GM21390 (cell line): ENCODE measurements around the gene LYSMD3.

Source experiments
- ATAC-seq: cut with Tn5 transposase; IDR thresholded peaks from one replicate; pipeline ENCODE4 v1.9.1; 2021; ENCODE audit not compliant: unreplicated experiment

LYSMD3 gene

GRCh38 chr5:90548069-90548593, 18.7 kb upstream of the LYSMD3 start:
- no peak for ATAC-seq

DNA sequence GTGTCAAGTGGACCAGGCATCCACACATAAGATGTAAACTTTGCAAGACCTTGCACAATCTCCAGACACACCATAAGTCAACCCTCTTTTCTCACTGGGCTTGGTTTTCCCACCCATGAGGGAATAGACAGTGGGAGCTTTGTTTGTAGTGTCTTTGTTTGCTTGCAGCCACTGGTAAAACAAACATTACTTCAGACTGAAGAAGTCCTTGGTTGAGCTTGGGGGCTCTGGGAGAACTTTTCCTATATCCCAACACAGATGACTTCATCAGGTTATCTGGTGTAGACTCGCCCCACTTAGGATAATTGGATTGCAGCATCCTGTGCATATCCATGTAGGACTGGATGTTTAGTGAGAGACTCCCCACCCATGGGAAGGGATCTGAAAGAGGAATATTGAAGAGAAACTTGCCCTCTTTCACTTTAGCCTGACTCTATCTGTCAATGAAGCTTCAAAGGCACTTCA, 17.7 kb upstream of the LYSMD3 start:
- no peak for ATAC-seq

DNA sequence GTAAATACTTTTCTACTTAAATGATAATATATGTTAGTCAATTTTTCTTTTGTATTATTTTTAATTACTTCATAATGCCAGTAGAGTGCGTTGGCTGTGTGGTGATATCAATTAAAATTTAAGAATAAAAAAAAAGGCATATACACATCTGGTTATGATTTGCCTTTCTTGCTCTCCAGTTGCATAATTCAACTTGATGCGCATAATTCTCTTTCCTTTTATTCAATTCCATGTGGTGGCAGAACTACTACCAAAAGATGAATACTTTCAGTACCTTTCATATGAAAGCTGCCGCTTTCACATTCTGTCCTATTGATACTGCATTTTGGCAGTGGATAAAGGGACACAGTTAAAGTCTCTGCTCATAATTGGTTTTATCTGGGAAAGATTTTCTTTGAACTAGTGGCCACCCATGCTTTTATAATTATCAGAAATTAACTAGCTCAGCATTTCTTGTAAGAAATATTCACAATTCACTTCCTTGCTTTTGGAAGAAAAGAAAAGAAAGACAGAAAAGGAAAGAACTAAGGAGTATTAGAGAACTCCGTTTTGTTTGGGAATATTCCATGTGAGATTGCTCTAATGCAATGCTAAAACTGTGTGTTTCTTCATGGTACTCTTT, 16.9 kb upstream of the LYSMD3 start:
- ATAC-seq, result no peak

DNA sequence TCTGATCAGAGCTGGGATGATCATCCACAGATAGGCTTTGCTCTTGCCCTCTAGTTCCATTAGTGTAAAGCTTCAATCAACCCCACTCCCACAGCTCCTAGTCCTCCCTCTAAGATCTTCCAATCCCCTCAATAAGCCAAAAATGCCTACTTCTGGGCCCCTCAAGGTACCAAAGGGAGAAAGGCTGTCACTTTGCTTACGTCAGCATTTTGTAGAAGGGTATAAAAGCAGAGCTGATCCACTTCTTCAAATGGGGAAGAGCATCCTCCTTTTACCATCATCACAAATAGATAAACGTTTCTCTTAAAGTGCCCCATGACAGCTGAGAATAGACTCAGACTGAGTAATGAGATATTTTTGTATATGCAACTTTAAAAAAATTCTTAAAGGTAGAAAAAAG, 16.1 kb upstream of the LYSMD3 start:
- no peak for ATAC-seq

DNA sequence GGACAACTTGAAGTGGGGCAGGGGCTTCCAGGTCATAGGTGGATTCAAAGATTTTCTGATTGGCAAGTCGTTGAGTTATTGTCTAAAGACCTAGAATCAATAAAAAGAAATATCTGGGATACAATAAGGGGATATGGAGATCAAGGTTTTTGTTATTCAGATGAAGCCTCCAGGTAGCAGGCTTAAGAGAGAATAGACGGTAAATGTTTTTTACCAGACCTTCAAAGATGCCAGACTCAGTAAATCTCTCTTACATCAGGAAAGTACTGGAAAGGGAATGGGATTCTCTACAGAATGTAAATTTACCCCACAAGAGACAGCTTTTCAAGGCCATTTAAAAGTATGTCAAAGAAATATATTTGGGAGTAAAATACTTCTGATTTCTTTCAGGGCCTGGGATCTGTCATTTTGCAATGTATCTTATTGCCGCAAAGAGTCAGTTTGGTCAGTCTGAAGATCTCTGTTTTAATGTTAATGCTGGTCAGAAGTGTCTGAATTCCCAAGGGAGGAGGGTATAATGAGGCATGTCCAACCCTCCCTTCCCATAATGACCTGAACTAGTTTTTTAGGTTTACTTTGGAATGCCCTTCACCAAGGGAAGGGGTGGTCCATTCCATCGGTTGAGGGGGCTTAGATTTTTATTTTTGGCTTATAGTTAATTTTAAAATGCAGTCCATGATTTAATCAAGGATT, 13.6 kb upstream of the LYSMD3 start:
- ATAC-seq, result no peak

DNA sequence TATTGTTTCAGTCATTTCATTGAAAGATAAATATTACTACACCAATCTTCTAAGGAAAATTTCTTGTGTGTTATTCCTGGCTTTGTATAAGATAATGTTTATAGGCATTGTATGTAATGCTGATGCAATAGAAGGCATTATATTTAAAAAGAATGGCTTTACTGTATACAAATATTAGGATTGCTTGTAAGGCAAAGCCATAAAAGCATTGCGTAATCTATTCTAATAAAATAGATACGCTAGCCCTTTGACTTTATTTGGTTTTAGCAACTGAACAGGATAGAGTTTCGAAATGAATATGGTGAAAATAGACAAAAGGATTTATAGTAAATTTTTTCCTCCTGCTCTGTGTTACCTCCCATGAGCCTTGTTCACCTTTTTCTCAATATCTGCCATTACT, 5.5 kb upstream of the LYSMD3 start:
- ATAC-seq, result no peak

DNA sequence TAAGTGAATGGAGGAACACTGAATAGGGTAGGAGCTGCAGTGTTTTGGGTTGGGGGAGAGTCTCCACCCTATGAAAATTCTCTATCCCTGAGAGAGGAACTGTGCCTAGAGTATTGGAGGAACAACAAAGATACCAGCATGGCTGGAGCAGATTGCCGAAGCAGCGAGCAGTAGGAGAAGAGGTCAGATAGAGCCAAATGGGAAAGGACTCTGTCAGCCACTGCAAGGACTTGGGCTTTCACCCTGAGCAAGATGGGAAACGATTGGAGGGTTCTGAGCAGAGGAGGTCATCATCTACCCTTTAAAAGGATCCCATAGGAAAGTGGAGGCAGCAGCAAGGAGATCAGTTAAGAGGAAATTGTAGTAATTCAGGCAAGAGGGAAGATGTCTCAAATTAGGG, 4.4 kb upstream of the LYSMD3 start:
- ATAC-seq, result no peak

GRCh38 chr5:90530736-90531487, 1.5 kb upstream of the LYSMD3 start:
- ATAC-seq, result no peak

DNA sequence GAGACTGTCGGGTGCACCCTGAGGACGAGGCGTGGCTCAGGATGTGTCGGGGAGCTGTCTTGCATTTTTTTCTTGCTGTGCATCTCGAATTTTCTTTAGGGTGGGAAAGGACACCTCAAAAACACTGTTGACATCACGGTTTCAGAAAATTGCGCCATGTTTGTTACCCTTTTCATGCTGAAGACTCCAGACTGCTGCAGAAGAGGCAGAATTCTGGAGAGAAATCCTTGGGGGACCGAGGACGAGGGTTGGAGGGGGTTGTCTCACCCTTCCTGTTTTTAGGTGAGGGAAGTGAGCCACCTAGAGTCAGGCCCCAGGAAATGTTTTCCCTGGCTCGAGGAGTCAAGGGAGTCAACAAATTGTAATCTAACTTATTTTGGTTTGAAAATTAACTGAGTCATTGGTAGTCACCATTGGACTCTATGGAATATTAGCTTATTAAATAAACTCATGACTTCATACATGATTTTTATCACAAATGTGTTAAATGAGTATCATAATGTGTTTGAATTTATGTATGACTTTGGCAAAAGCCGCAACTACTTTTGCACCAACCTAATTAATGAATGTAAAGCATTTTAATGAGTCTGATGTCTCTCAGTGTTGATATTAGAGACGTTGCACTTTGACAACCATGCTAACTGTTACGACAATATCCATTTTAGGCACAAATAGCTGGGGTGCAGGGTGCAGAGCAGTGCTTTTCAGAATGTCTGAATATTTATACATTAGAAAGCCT, 724 bp upstream of the LYSMD3 start:
- peak; percentile 46 for ATAC-seq

- ATAC-seq, result no peak
These were observed 687 bp downstream of the LYSMD3 start for GRCh38 chr5:90528601-90529193.

GRCh38 chr5:90519081-90519480, 10.3 kb downstream of the LYSMD3 start:
- ATAC-seq, result no peak

DNA sequence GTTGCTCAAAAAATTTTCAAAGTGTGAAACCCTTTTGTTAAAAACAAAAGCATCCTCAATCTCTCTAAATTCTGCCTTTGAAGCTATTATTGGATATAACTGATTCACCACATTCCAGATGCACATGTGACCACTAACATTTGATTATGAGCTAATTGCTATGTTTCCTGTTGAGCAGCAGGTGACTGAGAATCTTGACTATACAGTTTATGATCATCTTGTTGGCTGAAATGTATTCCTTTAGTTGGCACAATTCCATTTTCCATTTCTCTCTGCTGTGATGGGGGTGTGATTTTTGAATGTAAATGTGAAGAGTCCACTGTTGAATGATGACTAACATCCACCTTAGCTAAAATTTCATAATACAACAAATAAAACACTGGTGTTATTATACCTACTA, 10.7 kb downstream of the LYSMD3 start:
- no peak for ATAC-seq

DNA sequence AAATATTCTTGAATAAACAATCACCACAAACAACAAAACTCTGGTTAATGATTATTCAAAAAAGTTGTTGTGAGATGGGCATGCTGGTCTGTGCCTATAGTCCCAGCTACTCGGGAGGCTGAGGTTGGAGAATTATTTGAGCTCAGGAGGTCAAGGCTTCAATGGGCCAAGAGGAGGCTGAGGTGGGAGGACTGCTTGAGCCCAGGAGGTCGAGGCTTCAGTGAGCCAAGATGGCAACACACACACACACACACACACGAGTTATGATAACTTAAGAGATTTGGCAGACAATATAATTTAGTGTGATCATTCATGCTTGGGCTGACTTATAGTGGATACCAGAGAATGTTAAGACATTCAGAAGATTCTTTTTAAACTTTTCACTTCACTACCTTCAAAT, 14.9 kb downstream of the LYSMD3 start:
- no peak for ATAC-seq

- ATAC-seq, result no peak
These were observed 18.9 kb downstream of the LYSMD3 start for GRCh38 chr5:90510438-90510837.

GRCh38 chr5:90506221-90506620, 23.2 kb downstream of the LYSMD3 start:
- no peak for ATAC-seq

GRCh38 chr5:90504743-90505142, 24.6 kb downstream of the LYSMD3 start:
- no peak for ATAC-seq

DNA sequence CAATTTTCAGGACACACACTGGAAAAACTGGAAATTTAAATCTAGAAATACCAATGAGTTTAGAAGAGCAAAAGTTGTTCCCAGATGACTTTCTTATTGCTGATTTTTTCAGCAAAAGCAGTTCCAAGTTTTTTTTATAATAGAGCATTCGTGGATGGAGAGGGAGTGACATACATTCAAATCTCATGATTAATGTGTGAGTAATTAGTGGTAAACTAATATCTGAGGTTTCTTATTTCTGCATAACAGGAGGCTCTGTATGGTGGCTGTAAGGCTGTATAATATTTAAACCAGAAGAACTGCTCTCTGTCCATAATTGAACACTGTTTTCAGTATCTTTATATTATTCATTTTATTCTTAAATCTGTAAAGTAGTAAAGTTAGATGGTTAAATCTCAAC, 25.8 kb downstream of the LYSMD3 start:
- ATAC-seq, result no peak

DNA sequence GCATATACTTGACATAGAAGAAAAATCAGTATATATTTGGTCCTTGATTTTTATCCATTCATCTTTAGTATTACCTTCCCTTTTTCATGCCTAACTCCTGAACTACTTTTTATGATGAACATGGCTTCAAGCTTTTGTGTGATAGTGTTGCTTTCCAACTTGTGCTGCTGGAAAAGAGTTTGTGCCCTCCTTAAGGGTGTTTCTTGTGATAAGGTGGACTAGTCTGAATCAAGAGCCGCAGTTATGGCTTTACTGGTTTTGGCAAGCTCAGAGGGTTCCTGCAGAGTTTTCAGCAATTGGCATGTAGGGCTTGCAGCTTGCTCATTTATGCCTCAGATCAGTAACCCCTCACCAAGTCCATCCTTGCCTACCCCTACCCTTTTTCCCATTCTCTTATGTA, 34.2 kb downstream of the LYSMD3 start:
- ATAC-seq, result no peak

- no peak for ATAC-seq
These were observed 35.3 kb downstream of the LYSMD3 start for GRCh38 chr5:90494043-90494442.

- ATAC-seq, result no peak
These were observed 40.6 kb downstream of the LYSMD3 start for GRCh38 chr5:90488791-90489190.

GRCh38 chr5:90484540-90484939, 44.8 kb downstream of the LYSMD3 start:
- ATAC-seq, result no peak
